B cell (primary cell): ENCODE data around the gene PRKAG2. TPM values are rescaled to one million over a fixed set of nuclear protein-coding genes. Genes with fewer than 3 reads are reported as not detected.

Experiments used
- ATAC-seq: fragments of 200-7000 bp; cut with Tn5 transposase; one replicate; pipeline ENCODE4 v1.10.0; 2021; ENCODE audit warnings: low read depth, mild to moderate bottlenecking, moderate number of reproducible peaks, moderate library complexity
- CTCF ChIA-PET: fragments of 350-600 bp; sonication (Branson Sonifier 250); formaldehyde crosslinking; loops from one replicate; lab custom pipeline; 2021; ENCODE audit warnings: antibody characterized with exemption, inconsistent platforms; lab: Charles Lee
- POLR2A ChIA-PET: fragments of 350-600 bp; sonication (Branson Sonifier 250); formaldehyde crosslinking; loops from one replicate; lab custom pipeline; 2021; ENCODE audit warnings: antibody characterized with exemption; lab: Charles Lee
- DNase-seq: peaks from one replicate; pipeline ENCODE4 v3.0.0; 2013
- H2AFZ ChIP-seq: 2 replicates; pipeline ENCODE4 v1.6.1; 2012; ENCODE audit warnings: mild to moderate bottlenecking, low read depth, low read length; ENCODE audit not compliant: insufficient read depth, poor library complexity, severe bottlenecking
- H3K27ac ChIP-seq, 2 donors: 1 replicate in 1 of 2; 2 replicates in 1 of 2; pipeline ENCODE4 v1.5.1; 2012 to 2013; ENCODE audit warnings: low read length in 2 of 2, mild to moderate bottlenecking in 2 of 2, moderate library complexity in 1 of 2
- H3K27me3 ChIP-seq, 4 experiments: fragments of 200-600 bp in 1 of 4; sonication (generic) in 1 of 4; replicated peaks in 1 of 4; 1 replicate in 2 of 4; 2 replicates in 2 of 4; pipeline versions ENCODE4 v1.6.1 to v1.7.0; 2013 to 2016; ENCODE audit warnings: low read length in 3 of 4, mild to moderate bottlenecking in 2 of 4, mixed read lengths in 1 of 4, moderate library complexity in 1 of 4; ENCODE audit not compliant: insufficient read depth in 4 of 4, control insufficient read depth in 3 of 4; ENCODE audit errors: control extremely low read depth in 1 of 4
- H3K36me3 ChIP-seq, 2 experiments: replicated peaks in 1 of 2; 1 replicate in 1 of 2; 2 replicates in 1 of 2; pipeline versions ENCODE4 v1.6.1 to v1.7.1; 2013; ENCODE audit warnings: low read length in 1 of 2; ENCODE audit not compliant: insufficient read depth in 2 of 2, control insufficient read depth in 1 of 2; ENCODE audit errors: control extremely low read depth in 1 of 2, extremely low read depth in 1 of 2
- H3K4me1 ChIP-seq, 2 donors: fragments of 200-600 bp in 1 of 2; sonication (generic) in 1 of 2; 1 replicate in 1 of 2; 2 replicates in 1 of 2; pipeline versions ENCODE4 v1.5.1 to v1.6.1; 2013 to 2017; ENCODE audit warnings: low read length in 2 of 2; ENCODE audit not compliant: control insufficient read depth in 2 of 2, insufficient read depth in 2 of 2
- H3K4me2 ChIP-seq: replicated peaks from 2 replicates; pipeline ENCODE3; 2012; ENCODE audit warnings: mild to moderate bottlenecking, low read depth, low read length; ENCODE audit not compliant: poor library complexity, severe bottlenecking
- H3K4me3 ChIP-seq, 5 experiments: fragments of 200-600 bp in 1 of 5; sonication (generic) in 1 of 5; 1 replicate in 3 of 5; 2 replicates in 2 of 5; pipeline versions ENCODE4 v1.5.1 to v1.7.0; 2011 to 2016; ENCODE audit warnings: low read length in 4 of 5, mild to moderate bottlenecking in 4 of 5, low read depth in 2 of 5, control low read depth in 1 of 5, moderate library complexity in 1 of 5; ENCODE audit not compliant: insufficient read depth in 1 of 5; ENCODE audit errors: control extremely low read depth in 1 of 5, extremely low read depth in 1 of 5
- H3K79me2 ChIP-seq: fragments of 200-600 bp; sonication (generic); one replicate; pipeline ENCODE4 v1.6.0; 2016; ENCODE audit warnings: low read length; ENCODE audit not compliant: control insufficient read depth, insufficient read depth
- H3K9ac ChIP-seq: fragments of 200-600 bp; sonication (generic); 2 replicates; pipeline ENCODE4 v1.6.1; 2017; ENCODE audit warnings: mild to moderate bottlenecking, low read length, moderate library complexity
- H3K9me3 ChIP-seq, 3 donors: one replicate each; pipeline versions ENCODE4 v1.6.1 to v1.7.1; 2013; ENCODE audit warnings: low read length in 2 of 3; ENCODE audit not compliant: control insufficient read depth in 2 of 3, insufficient read depth in 1 of 3; ENCODE audit errors: control extremely low read depth in 1 of 3
- H4K20me1 ChIP-seq: 2 replicates; pipeline ENCODE4 v1.6.0; 2012; ENCODE audit warnings: mild to moderate bottlenecking, low read length; ENCODE audit not compliant: insufficient read depth, control insufficient read depth, poor library complexity, severe bottlenecking
- H3K27ac Mint-ChIP-seq: one replicate; pipeline ENCODE4 v1.8.0; 2021; ENCODE audit warnings: mixed read lengths
- H3K27me3 Mint-ChIP-seq: one replicate; pipeline ENCODE4 v1.8.0; 2021; ENCODE audit warnings: mixed read lengths
- H3K4me1 Mint-ChIP-seq: one replicate; pipeline ENCODE4 v1.8.0; 2021; ENCODE audit warnings: mixed read lengths
- H3K4me3 Mint-ChIP-seq: one replicate; pipeline ENCODE4 v1.8.0; 2021; ENCODE audit warnings: mixed read lengths
- H3K9me3 Mint-ChIP-seq: one replicate; pipeline ENCODE4 v1.8.0; 2022; ENCODE audit warnings: mixed read lengths; ENCODE audit not compliant: insufficient read depth
- EZH2 ChIP-seq: IDR thresholded peaks from 2 replicates; pipeline ENCODE4 v1.6.1; 2012; ENCODE audit warnings: borderline replicate concordance, low read depth, mild to moderate bottlenecking, moderate library complexity, low read length; ENCODE audit not compliant: insufficient read depth, poor library complexity, severe bottlenecking
- WGBS: methylation state at CpG from one replicate; pipeline ENCODE4 v1.1.5; 2013; ENCODE audit warnings: missing lambda C conversion rate; ENCODE audit not compliant: insufficient coverage; 5-methylcytosine and 5-hydroxymethylcytosine counted together
- intact Hi-C: fragments of 100-400 bp; cut with micrococcal nuclease; formaldehyde crosslinking; loops from one replicate; pipeline ENCODE4 v1.10.0; 2022
- polyA plus RNA-seq: library from polyadenylated mRNA; depleted of rRNA; stranded (reverse); fragments of >200 nt; gene quantifications from 2 replicates; pipeline ENCODE4 v1.2.3, GENCODE V29; 2012
- total RNA-seq, 2 donors: library from RNA; stranded (reverse); fragments of 120-200 nt in 1 of 2; gene quantifications; 1 replicate in 1 of 2; 2 replicates in 1 of 2; pipeline versions ENCODE4 v1.2.3 to v1.2.4, GENCODE V29; 2013 to 2022
- TF ChIP-seq, protein P1 (sequence below): fragments of 200-600 bp; IDR thresholded peaks from one replicate; pipeline ENCODE4 v1.8.0; 2022; ENCODE audit warnings: antibody characterized with exemption, mild to moderate bottlenecking

The PRKAG2 gene
- total and polyA plus RNA-seq, 2 donors (not counting 1 experiment from before 2014, with no cell fraction given): 22.1 to 56.3 TPM

DNA sequence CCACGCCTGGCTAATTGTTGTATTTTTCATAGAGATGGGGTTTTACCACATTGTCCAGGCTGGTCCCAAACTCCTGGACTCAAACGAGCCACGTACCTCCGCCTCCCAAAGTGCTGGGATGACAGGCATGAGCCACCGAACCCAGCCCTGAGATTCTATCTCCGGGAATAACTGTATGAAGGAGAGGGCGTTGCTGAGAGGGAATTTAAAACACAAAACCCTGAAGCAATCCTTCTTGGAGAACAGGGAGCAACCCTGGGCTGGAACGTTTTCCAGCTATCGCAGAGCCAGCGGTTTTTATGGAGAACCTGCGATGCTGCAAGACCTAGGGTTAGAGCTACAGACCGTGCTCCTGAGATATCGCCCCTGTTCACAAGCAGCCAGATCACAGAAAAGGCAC, 144.6 kb downstream of the PRKAG2 start:
- TF ChIP-seq EZH2: no peak
- TF ChIP-seq, protein P1, sequence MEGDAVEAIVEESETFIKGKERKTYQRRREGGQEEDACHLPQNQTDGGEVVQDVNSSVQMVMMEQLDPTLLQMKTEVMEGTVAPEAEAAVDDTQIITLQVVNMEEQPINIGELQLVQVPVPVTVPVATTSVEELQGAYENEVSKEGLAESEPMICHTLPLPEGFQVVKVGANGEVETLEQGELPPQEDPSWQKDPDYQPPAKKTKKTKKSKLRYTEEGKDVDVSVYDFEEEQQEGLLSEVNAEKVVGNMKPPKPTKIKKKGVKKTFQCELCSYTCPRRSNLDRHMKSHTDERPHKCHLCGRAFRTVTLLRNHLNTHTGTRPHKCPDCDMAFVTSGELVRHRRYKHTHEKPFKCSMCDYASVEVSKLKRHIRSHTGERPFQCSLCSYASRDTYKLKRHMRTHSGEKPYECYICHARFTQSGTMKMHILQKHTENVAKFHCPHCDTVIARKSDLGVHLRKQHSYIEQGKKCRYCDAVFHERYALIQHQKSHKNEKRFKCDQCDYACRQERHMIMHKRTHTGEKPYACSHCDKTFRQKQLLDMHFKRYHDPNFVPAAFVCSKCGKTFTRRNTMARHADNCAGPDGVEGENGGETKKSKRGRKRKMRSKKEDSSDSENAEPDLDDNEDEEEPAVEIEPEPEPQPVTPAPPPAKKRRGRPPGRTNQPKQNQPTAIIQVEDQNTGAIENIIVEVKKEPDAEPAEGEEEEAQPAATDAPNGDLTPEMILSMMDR: no peak
- H3K79me2 ChIP-seq: no peaks in the 10 kb centered on the region
- Mint-ChIP-seq H3K4me1 (peaks cover 23% of the 10 kb centered on the region), H3K27me3 (no peaks in the 10 kb centered on the region), H3K4me3 (no peak overlapping the region), H3K27ac (no peak overlapping the region), H3K9me3 (no peaks in the 10 kb centered on the region)
- H4K20me1 ChIP-seq: peaks cover 7% of the 10 kb centered on the region
- no peak overlapping the region for H3K4me2 ChIP-seq
- no peak overlapping the region for H3K27ac ChIP-seq
- peaks cover 0 to 10% of the 10 kb centered on the region in 2 donors for H3K4me1 ChIP-seq
- no peak overlapping the region for H3K4me3 ChIP-seq
- no peak overlapping the region for H3K9ac ChIP-seq
- H3K27me3 ChIP-seq: no peaks in the 10 kb centered on the region
- ChIA-PET CTCF (no interaction called here), POLR2A (no interaction called here)
- H3K36me3 ChIP-seq: peaks cover 0 to 2% of the 10 kb centered on the region in 2 experiments
- no peak overlapping the region for H2AFZ ChIP-seq
- H3K9me3 ChIP-seq: no peaks in the 10 kb centered on the region
- intact Hi-C loops: no loop called here
- WGBS: 97% methylated on average over 8 of the region's 13 CpGs
- ATAC-seq (no peak), DNase-seq (no peak)

DNA sequence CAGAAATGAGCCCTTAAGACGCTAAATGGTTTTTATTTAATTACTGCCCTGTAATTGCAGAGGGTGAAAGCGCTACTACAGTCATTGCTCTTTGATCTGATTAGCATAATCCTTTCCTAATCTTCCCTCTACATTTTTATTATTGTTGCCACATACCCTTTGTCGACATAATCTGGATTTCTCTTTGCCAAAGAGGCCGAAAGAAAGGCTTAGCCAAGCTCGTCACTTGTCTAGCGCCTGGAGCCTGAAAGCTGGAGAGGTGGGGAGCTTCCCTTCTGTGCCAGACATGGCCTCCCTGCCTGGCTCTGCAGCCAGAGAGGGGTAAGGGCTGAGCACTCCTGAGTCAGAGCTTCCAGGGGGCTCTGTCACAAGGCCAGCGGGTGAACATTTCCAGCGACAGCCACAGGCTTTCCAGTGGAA, 145.9 kb downstream of the PRKAG2 start:
- peaks cover 11% of the 10 kb centered on the region for H4K20me1 ChIP-seq
- WGBS: 100% methylated on average over 6 of the region's 8 CpGs
- peaks cover 4 to 21% of the 10 kb centered on the region in 2 donors for H3K4me1 ChIP-seq
- Mint-ChIP-seq H3K27ac (no peak overlapping the region), H3K27me3 (no peaks in the 10 kb centered on the region), H3K4me1 (peaks cover 26% of the 10 kb centered on the region), H3K9me3 (no peaks in the 10 kb centered on the region), H3K4me3 (no peak overlapping the region)
- no peaks in the 10 kb centered on the region for H3K36me3 ChIP-seq
- H3K4me3 ChIP-seq: no peak overlapping the region
- ChIA-PET CTCF (no interaction called here), POLR2A (no interaction called here)
- no peaks in the 10 kb centered on the region for H3K27me3 ChIP-seq
- H3K79me2 ChIP-seq: no peaks in the 10 kb centered on the region
- TF ChIP-seq EZH2: no peak
- TF ChIP-seq, protein P1: no peak
- H2AFZ ChIP-seq: no peak overlapping the region
- DNase-seq (no peak), ATAC-seq (no peak)
- H3K4me2 ChIP-seq: no peak overlapping the region
- intact Hi-C loops: no loop called here
- no peak overlapping the region for H3K27ac ChIP-seq
- H3K9ac ChIP-seq: no peak overlapping the region
- no peaks in the 10 kb centered on the region for H3K9me3 ChIP-seq
